ENCODE measurements around the gene PRDM16.

PRDM16 gene

GRCh38 chr1:3315399-3316339 lies 246.7 kb downstream of the PRDM16 start:
- no peak for FAIRE-seq
- DNase-seq (ENCODE audit: low spot score) = no peak

GRCh38 chr1:3316340-3316943 lies 247.4 kb downstream of the PRDM16 start:
- DNase-seq (ENCODE audit: low spot score) (no peak), FAIRE-seq (no peak)

- no peak for DNase-seq (ENCODE audit: low spot score)
- FAIRE-seq = no peak
Measured at GRCh38 chr1:3317456-3317855, 248.5 kb downstream of the PRDM16 start.

GRCh38 chr1:3318329-3318728 lies 249.3 kb downstream of the PRDM16 start:
- DNase-seq (ENCODE audit: low spot score) = no peak
- no peak for FAIRE-seq

GRCh38 chr1:3319874-3320245 lies 250.9 kb downstream of the PRDM16 start:
- FAIRE-seq = no peak

GRCh38 chr1:3320246-3321152 lies 251.5 kb downstream of the PRDM16 start:
- no peak for FAIRE-seq
- DNase-seq (ENCODE audit: low spot score) = peak; percentile 64

More at GRCh38 chr1:3319874-3320245, 250.9 kb downstream of the PRDM16 start:
- peak; percentile 63 for DNase-seq (ENCODE audit: low spot score)

DNA sequence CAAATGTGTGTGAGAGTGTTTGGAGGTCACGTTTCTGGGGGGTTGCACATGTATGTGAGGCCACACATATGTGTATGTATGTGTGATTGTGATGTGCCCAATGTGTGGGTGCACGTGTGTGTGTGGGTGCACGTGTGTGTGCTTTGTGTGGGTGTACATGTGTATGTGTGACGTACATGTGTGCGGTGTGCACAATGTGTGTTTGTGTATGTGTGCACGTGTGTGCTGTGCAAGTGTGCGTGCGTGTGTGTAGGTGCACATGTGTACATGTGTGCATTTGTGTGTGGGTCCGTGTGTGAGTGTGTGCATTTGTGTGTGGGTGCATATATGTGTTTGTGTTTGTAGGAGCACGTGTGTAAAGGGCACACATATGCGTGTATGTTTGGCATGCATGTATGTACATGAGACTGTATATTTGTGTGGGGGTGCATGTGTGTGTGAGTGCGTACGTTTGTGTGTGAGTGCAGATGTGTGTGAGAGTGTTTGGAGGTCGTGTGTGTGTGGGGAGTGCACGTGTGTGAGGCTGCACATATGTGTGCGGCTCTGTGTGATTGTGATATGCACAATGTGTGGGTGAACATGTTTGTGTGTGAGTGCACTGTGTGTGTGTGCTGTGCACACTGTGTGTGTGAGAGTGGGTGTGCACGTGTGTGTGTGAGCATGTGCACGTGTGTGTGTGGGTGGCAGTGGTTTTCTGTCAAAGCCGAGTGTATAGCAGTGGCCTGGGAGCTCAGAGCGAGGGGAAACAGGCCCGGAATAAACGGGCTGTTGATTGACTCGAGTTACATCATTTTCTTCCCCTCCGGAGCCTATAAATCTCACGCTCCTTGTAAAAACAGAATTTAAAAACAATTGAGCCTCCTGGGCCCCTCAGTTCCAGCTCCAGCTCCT lies 252.8 kb downstream of the PRDM16 start:
- DNase-seq (ENCODE audit: low spot score) (no peak), FAIRE-seq (peak; percentile 87)

DNA sequence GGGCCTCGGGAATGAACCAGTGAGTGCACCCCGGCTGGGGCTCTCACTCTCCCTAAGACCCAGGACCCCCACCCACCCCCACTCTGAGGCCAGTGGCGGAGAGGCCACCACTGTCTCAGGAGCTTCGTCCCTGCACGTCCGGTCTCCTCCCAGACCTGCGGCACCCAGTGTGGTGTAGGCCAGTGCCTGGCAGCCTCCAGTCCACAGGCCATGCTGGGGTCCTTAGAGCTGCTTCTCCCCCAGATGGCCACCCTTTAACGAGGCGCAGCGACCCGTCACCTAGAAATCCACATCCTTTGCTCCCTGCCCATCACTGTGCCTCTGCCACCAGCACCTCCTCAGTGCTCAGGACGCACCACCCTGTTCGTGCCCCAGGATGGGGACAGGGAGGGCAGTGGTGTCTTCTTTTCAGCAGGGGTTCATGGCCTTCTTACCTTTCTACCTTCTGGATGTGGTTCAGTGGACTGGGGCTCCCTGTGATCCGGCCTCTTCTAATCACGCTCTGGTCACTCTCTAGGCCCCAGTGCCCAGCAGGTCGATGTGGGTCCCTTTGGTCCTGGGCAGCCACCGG lies 253.5 kb downstream of the PRDM16 start:
- no peak for DNase-seq (ENCODE audit: low spot score)

GRCh38 chr1:3323021-3323795 lies 254.2 kb downstream of the PRDM16 start:
- DNase-seq (ENCODE audit: low spot score) (no peak), FAIRE-seq (no peak)

More for the DNA sequence above, 253.5 kb downstream of the PRDM16 start:
- no peak for FAIRE-seq

GRCh38 chr1:3323796-3324703 lies 255.0 kb downstream of the PRDM16 start:
- DNase-seq (ENCODE audit: low spot score) = no peak
- FAIRE-seq = no peak

GRCh38 chr1:3324704-3325535 lies 255.9 kb downstream of the PRDM16 start:
- DNase-seq (ENCODE audit: low spot score) (no peak), FAIRE-seq (no peak)

- DNase-seq (ENCODE audit: low spot score) (no peak), FAIRE-seq (no peak)
Measured at GRCh38 chr1:3326516-3327388, 257.7 kb downstream of the PRDM16 start.

GRCh38 chr1:3327389-3327702 lies 258.3 kb downstream of the PRDM16 start:
- DNase-seq (ENCODE audit: low spot score) (no peak), FAIRE-seq (no peak)

GRCh38 chr1:3327936-3328590 lies 259.1 kb downstream of the PRDM16 start:
- no peak for DNase-seq (ENCODE audit: low spot score)
- no peak for FAIRE-seq

- FAIRE-seq = no peak
- no peak for DNase-seq (ENCODE audit: low spot score)
Measured at GRCh38 chr1:3329640-3330281, 260.8 kb downstream of the PRDM16 start.

GRCh38 chr1:3330771-3331245 lies 261.8 kb downstream of the PRDM16 start:
- DNase-seq (ENCODE audit: low spot score) = no peak
- FAIRE-seq = no peak

Data from urothelium cell line (cell line).